ENCODE data around the gene MIPOL1.
A peak's percentile ranks its signal among the peaks of the same experiment; 100 is the strongest.

Gene MIPOL1

GRCh38 chr14:37397941-37398215 is 200.1 kb downstream of the MIPOL1 start:
- no CpG with 5 or more reads among the region's 3 CpGs for WGBS, 2 donors (ENCODE audit: extremely low coverage in 2 of 2, insufficient read length in 2 of 2, insufficient replicate concordance in 1 of 2)
- H2AFZ ChIP-seq (ENCODE audit: low read length): no peak overlapping the region
- no peak overlapping the region for H3K23ac ChIP-seq (ENCODE audit: low read depth, low read length, poor library complexity)
- no peak overlapping the region for H2BK120ac ChIP-seq (ENCODE audit: low read depth, low read length)
- no peak overlapping the region for H4K8ac ChIP-seq (ENCODE audit: low read depth, low read length)
- no peak overlapping the region for H3K9ac ChIP-seq (ENCODE audit: low read depth, low read length, poor library complexity)
- no peak overlapping the region for H3K14ac ChIP-seq (ENCODE audit: low read length)
- H2BK15ac ChIP-seq (ENCODE audit: low read length): no peak overlapping the region
- H2AK5ac ChIP-seq (ENCODE audit: low read depth, low read length): no peak overlapping the region
- H3K27me3 ChIP-seq (ENCODE audit: control insufficient read depth in 3 of 3, insufficient read depth in 3 of 3, low read depth in 1 of 3, low read length in 3 of 3): no peaks in the 10 kb centered on the region
- H3K4me3 ChIP-seq (ENCODE audit: low read length in 2 of 2): no peak overlapping the region
- H3K4me2 ChIP-seq (ENCODE audit: insufficient read depth, low read length, poor library complexity, severe bottlenecking): no peak overlapping the region
- no peak overlapping the region for H2BK12ac ChIP-seq (ENCODE audit: low read length)
- no peak overlapping the region for H2BK5ac ChIP-seq (ENCODE audit: low read length)
- H3K4me1 ChIP-seq (ENCODE audit: control insufficient read depth in 2 of 2, insufficient read depth in 1 of 2, low read depth in 1 of 2, low read length in 2 of 2): peaks cover 0 to 2% of the 10 kb centered on the region in 2 donors
- peaks cover 0 to 2% of the 10 kb centered on the region in 2 donors for H3K9me3 ChIP-seq (replicated peaks in 1 of 2; ENCODE audit: control insufficient read depth in 2 of 2, insufficient read depth in 1 of 2, low read depth in 1 of 2, low read length in 2 of 2)
- no peaks in the 10 kb centered on the region for H3K79me1 ChIP-seq (ENCODE audit: low read depth, low read length)
- no peak overlapping the region for H4K91ac ChIP-seq (ENCODE audit: low read depth, low read length, poor library complexity)
- no peak overlapping the region for H3K27ac ChIP-seq (replicated peaks; ENCODE audit: low read length)
- DNase-seq (ENCODE audit: low spot score): no peak
- no peak overlapping the region for H3K4ac ChIP-seq (ENCODE audit: low read length)
- H3K18ac ChIP-seq (ENCODE audit: low read length): no peak overlapping the region
- no peaks in the 10 kb centered on the region for H3K36me3 ChIP-seq (replicated peaks in 1 of 2; ENCODE audit: control insufficient read depth in 2 of 2, insufficient read depth in 2 of 2, low read length in 2 of 2)

GRCh38 chr14:37399517-37399916 is 201.8 kb downstream of the MIPOL1 start:
- Histone ChIP-seq H3K27ac (replicated peaks; ENCODE audit: low read length) (no peak overlapping the region), H3K9me3 (replicated peaks in 1 of 2; ENCODE audit: control insufficient read depth in 2 of 2, insufficient read depth in 1 of 2, low read depth in 1 of 2, low read length in 2 of 2) (peaks cover 0 to 2% of the 10 kb centered on the region in 2 donors), H2AK5ac (ENCODE audit: low read depth, low read length) (no peak overlapping the region), H4K8ac (ENCODE audit: low read depth, low read length) (no peak overlapping the region), H2BK5ac (ENCODE audit: low read length) (no peak overlapping the region), H3K4me2 (ENCODE audit: insufficient read depth, low read length, poor library complexity, severe bottlenecking) (no peak overlapping the region), H3K36me3 (replicated peaks in 1 of 2; ENCODE audit: control insufficient read depth in 2 of 2, insufficient read depth in 2 of 2, low read length in 2 of 2) (no peaks in the 10 kb centered on the region), H3K9ac (ENCODE audit: low read depth, low read length, poor library complexity) (no peak overlapping the region), H2BK12ac (ENCODE audit: low read length) (no peak overlapping the region), H3K79me1 (ENCODE audit: low read depth, low read length) (no peaks in the 10 kb centered on the region), H3K18ac (ENCODE audit: low read length) (no peak overlapping the region), H3K14ac (ENCODE audit: low read length) (no peak overlapping the region), H2AFZ (ENCODE audit: low read length) (no peak overlapping the region), H3K4ac (ENCODE audit: low read length) (no peak overlapping the region), H2BK120ac (ENCODE audit: low read depth, low read length) (no peak overlapping the region), H3K4me1 (ENCODE audit: control insufficient read depth in 2 of 2, insufficient read depth in 1 of 2, low read depth in 1 of 2, low read length in 2 of 2) (peaks cover 0 to 3% of the 10 kb centered on the region in 2 donors), H2BK15ac (ENCODE audit: low read length) (no peak overlapping the region), H3K23ac (ENCODE audit: low read depth, low read length, poor library complexity) (no peak overlapping the region), H4K91ac (ENCODE audit: low read depth, low read length, poor library complexity) (no peak overlapping the region), H3K4me3 (ENCODE audit: low read length in 2 of 2) (no peak overlapping the region), H3K27me3 (ENCODE audit: control insufficient read depth in 3 of 3, insufficient read depth in 3 of 3, low read depth in 1 of 3, low read length in 3 of 3) (no peaks in the 10 kb centered on the region)
- DNase-seq (ENCODE audit: low spot score): no peak

- Histone ChIP-seq H3K4me1 (ENCODE audit: control insufficient read depth in 2 of 2, insufficient read depth in 1 of 2, low read depth in 1 of 2, low read length in 2 of 2) (peaks cover 3 to 5% of the 10 kb centered on the region in 2 donors), H2BK15ac (ENCODE audit: low read length) (no peak overlapping the region), H4K8ac (ENCODE audit: low read depth, low read length) (no peak overlapping the region), H2BK12ac (ENCODE audit: low read length) (no peak overlapping the region), H3K4me2 (ENCODE audit: insufficient read depth, low read length, poor library complexity, severe bottlenecking) (no peak overlapping the region), H3K79me1 (ENCODE audit: low read depth, low read length) (no peaks in the 10 kb centered on the region), H3K9ac (ENCODE audit: low read depth, low read length, poor library complexity) (no peak overlapping the region), H2BK120ac (ENCODE audit: low read depth, low read length) (no peak overlapping the region), H2BK5ac (ENCODE audit: low read length) (no peak overlapping the region), H3K27me3 (ENCODE audit: control insufficient read depth in 3 of 3, insufficient read depth in 3 of 3, low read depth in 1 of 3, low read length in 3 of 3) (no peaks in the 10 kb centered on the region), H3K14ac (ENCODE audit: low read length) (no peak overlapping the region), H3K4ac (ENCODE audit: low read length) (no peak overlapping the region), H2AFZ (ENCODE audit: low read length) (no peak overlapping the region), H3K18ac (ENCODE audit: low read length) (no peak overlapping the region), H3K9me3 (replicated peaks in 1 of 2; ENCODE audit: control insufficient read depth in 2 of 2, insufficient read depth in 1 of 2, low read depth in 1 of 2, low read length in 2 of 2) (peaks cover 0 to 2% of the 10 kb centered on the region in 2 donors), H3K4me3 (ENCODE audit: low read length in 2 of 2) (no peak overlapping the region), H3K27ac (replicated peaks; ENCODE audit: low read length) (no peak overlapping the region), H3K23ac (ENCODE audit: low read depth, low read length, poor library complexity) (no peak overlapping the region), H4K91ac (ENCODE audit: low read depth, low read length, poor library complexity) (no peak overlapping the region), H2AK5ac (ENCODE audit: low read depth, low read length) (no peak overlapping the region), H3K36me3 (replicated peaks in 1 of 2; ENCODE audit: control insufficient read depth in 2 of 2, insufficient read depth in 2 of 2, low read length in 2 of 2) (no peaks in the 10 kb centered on the region)
- no CpG with 5 or more reads among the region's 1 CpG for WGBS, 2 donors (ENCODE audit: extremely low coverage in 2 of 2, insufficient read length in 2 of 2, insufficient replicate concordance in 1 of 2)
- DNase-seq (ENCODE audit: low spot score): no peak
Measured at GRCh38 chr14:37401093-37401492, 203.4 kb downstream of the MIPOL1 start.

- no peak overlapping the region for H2AK5ac ChIP-seq (ENCODE audit: low read depth, low read length)
- H3K4me2 ChIP-seq (ENCODE audit: insufficient read depth, low read length, poor library complexity, severe bottlenecking): no peak overlapping the region
- H3K14ac ChIP-seq (ENCODE audit: low read length): no peak overlapping the region
- H4K8ac ChIP-seq (ENCODE audit: low read depth, low read length): no peak overlapping the region
- H3K4me1 ChIP-seq (ENCODE audit: control insufficient read depth in 2 of 2, insufficient read depth in 1 of 2, low read depth in 1 of 2, low read length in 2 of 2): peaks cover 4 to 5% of the 10 kb centered on the region in 2 donors
- H3K18ac ChIP-seq (ENCODE audit: low read length): no peak overlapping the region
- H2BK12ac ChIP-seq (ENCODE audit: low read length): no peak overlapping the region
- H3K27ac ChIP-seq (replicated peaks; ENCODE audit: low read length): no peak overlapping the region
- H2AFZ ChIP-seq (ENCODE audit: low read length): no peak overlapping the region
- H4K91ac ChIP-seq (ENCODE audit: low read depth, low read length, poor library complexity): no peak overlapping the region
- no peak overlapping the region for H3K4ac ChIP-seq (ENCODE audit: low read length)
- no CpG with 5 or more reads among the region's 1 CpG for WGBS, 2 donors (ENCODE audit: extremely low coverage in 2 of 2, insufficient read length in 2 of 2, insufficient replicate concordance in 1 of 2)
- DNase-seq (ENCODE audit: low spot score): peak; percentile 61
- no peaks in the 10 kb centered on the region for H3K36me3 ChIP-seq (replicated peaks in 1 of 2; ENCODE audit: control insufficient read depth in 2 of 2, insufficient read depth in 2 of 2, low read length in 2 of 2)
- H2BK120ac ChIP-seq (ENCODE audit: low read depth, low read length): no peak overlapping the region
- H3K27me3 ChIP-seq (ENCODE audit: control insufficient read depth in 3 of 3, insufficient read depth in 3 of 3, low read depth in 1 of 3, low read length in 3 of 3): no peaks in the 10 kb centered on the region
- no peak overlapping the region for H3K23ac ChIP-seq (ENCODE audit: low read depth, low read length, poor library complexity)
- no peak overlapping the region for H2BK5ac ChIP-seq (ENCODE audit: low read length)
- H3K9me3 ChIP-seq (replicated peaks in 1 of 2; ENCODE audit: control insufficient read depth in 2 of 2, insufficient read depth in 1 of 2, low read depth in 1 of 2, low read length in 2 of 2): no peaks in the 10 kb centered on the region
- H3K9ac ChIP-seq (ENCODE audit: low read depth, low read length, poor library complexity): no peak overlapping the region
- H3K4me3 ChIP-seq (ENCODE audit: low read length in 2 of 2): no peak overlapping the region
- no peaks in the 10 kb centered on the region for H3K79me1 ChIP-seq (ENCODE audit: low read depth, low read length)
- H2BK15ac ChIP-seq (ENCODE audit: low read length): no peak overlapping the region
Measured at GRCh38 chr14:37403626-37404025, 205.9 kb downstream of the MIPOL1 start.
